A549 (cell line): ENCODE data around the gene ALS2.

Source experiments
- CBX2 ChIP-seq: fragments of 200-600 bp; sonication (generic); IDR thresholded peaks from 2 replicates; pipeline ENCODE4 v1.6.1; 2016; ENCODE audit warnings: low read depth, mild to moderate bottlenecking, borderline replicate concordance
- CTCF ChIP-seq: fragments of >200 bp; sonication (Bioruptor Twin); formaldehyde crosslinking; IDR thresholded peaks from 3 replicates; pipeline ENCODE4 v1.5.1; 2016
- HMGXB4 ChIP-seq: fragments of 250-450 bp; sonication (Bioruptor Pico); IDR thresholded peaks from 2 replicates; pipeline ENCODE4 v1.5.0; 2021; ENCODE audit warnings: mild to moderate bottlenecking, moderate library complexity, borderline replicate concordance
- JUN ChIP-seq, 2 experiments: fragments of >200 bp; sonication (Bioruptor Twin); formaldehyde crosslinking; IDR thresholded peaks; 2 replicates in 1 of 2; 3 replicates in 1 of 2; pipeline ENCODE4 v1.6.1; 2016 to 2017
- MAFK ChIP-seq: fragments of 450-650 bp; IDR thresholded peaks from 2 replicates; pipeline ENCODE4 v1.6.1; 2014; ENCODE audit not compliant: partially characterized antibody
- POLR2A ChIP-seq: IDR thresholded peaks from 2 replicates; pipeline ENCODE4 v1.6.1; 2012; ENCODE audit warnings: mild to moderate bottlenecking, low read length
- RAD21 ChIP-seq, 2 experiments: fragments of >200 bp in 1 of 2; sonication (Bioruptor Twin) in 1 of 2; formaldehyde crosslinking in 1 of 2; IDR thresholded peaks in 1 of 2; conservative IDR thresholded peaks in 1 of 2; 2 replicates in 1 of 2; 3 replicates in 1 of 2; pipeline ENCODE4 v1.6.1; 2012 to 2018; ENCODE audit warnings: inconsistent platforms in 1 of 2
- REST ChIP-seq: fragments of 200-600 bp; sonication (generic); IDR thresholded peaks from 2 replicates; pipeline ENCODE4 v1.6.1; 2016; ENCODE audit warnings: antibody characterized with exemption, mild to moderate bottlenecking, moderate library complexity

- TF ChIP-seq CTCF: no peak
- TF ChIP-seq HMGXB4 (CRISPR knock-in tag): no peak
- no peak for TF ChIP-seq MAFK
- no peak for TF ChIP-seq JUN (IDR thresholded peaks at IDR 0.05)
- TF ChIP-seq REST: no peak
- no peak for TF ChIP-seq RAD21 (conservative IDR thresholded peaks at IDR 0.05 in 1 of 2, IDR thresholded peaks at IDR 0.05 in 1 of 2)
- TF ChIP-seq POLR2A: no peak
- TF ChIP-seq CBX2: no peak
These were observed 116.4 kb downstream of the ALS2 start for GRCh38 chr2:201664334-201664733.
